AG09319 (cell line): ENCODE results near the gene HTN1.
"Not testable (repeated sequence)": the region's sequence is repeated elsewhere in the genome, so short reads cannot be mapped to it uniquely, and the experiment has no call there.

Source experiments
- DNase-seq: peaks from one replicate; pipeline ENCODE4 v3.0.0-alpha.2; 2010; ENCODE audit warnings: low read depth; ENCODE audit errors: extremely low read depth
- CTCF ChIP-seq: IDR thresholded peaks from 2 replicates; pipeline ENCODE4 v1.5.1; 2011; ENCODE audit warnings: low read depth, mild to moderate bottlenecking, inconsistent platforms, low read length, moderate library complexity

The HTN1 gene

GRCh38 chr4:70050138-70050537 is at the start of gene HTN1:
Gene HTN1, plus strand, starts transcription at chr4:70050438. Its CDS starts 2,639 bp downstream, at chr4:70053077.
- DNase-seq: not testable (repeated sequence)

GRCh38 chr4:70000711-70001110 is 49.5 kb upstream of the HTN1 start:
- no peak for DNase-seq
- TF ChIP-seq CTCF: no peak

- no peak for DNase-seq
- TF ChIP-seq CTCF: no peak
Measured at GRCh38 chr4:70002507-70002906, 47.7 kb upstream of the HTN1 start.

- TF ChIP-seq CTCF: no peak
- DNase-seq: no peak
Measured at GRCh38 chr4:70008771-70009170, 41.5 kb upstream of the HTN1 start.

- not testable (repeated sequence) for DNase-seq
Measured at GRCh38 chr4:70019006-70019405, 31.2 kb upstream of the HTN1 start.

GRCh38 chr4:70023218-70023617 is 27.0 kb upstream of the HTN1 start:
- no peak for TF ChIP-seq CTCF
- DNase-seq: no peak

GRCh38 chr4:70027011-70027410 is 23.2 kb upstream of the HTN1 start:
- no peak for TF ChIP-seq CTCF
- DNase-seq: no peak

- DNase-seq: not testable (repeated sequence)
Measured at GRCh38 chr4:70028159-70028558, 22.1 kb upstream of the HTN1 start, which contains the start of gene HTN3. Gene HTN3, plus strand, starts transcription at chr4:70028459. Its CDS starts 2,282 bp downstream, at chr4:70030741.

GRCh38 chr4:70037559-70037958 is 12.7 kb upstream of the HTN1 start:
- DNase-seq: not testable (repeated sequence)

- not testable (repeated sequence) for DNase-seq
Measured at GRCh38 chr4:70039928-70040327, 10.3 kb upstream of the HTN1 start.
